ENCODE measurements around the gene UBE4B. TPM values are rescaled to one million over a fixed set of nuclear protein-coding genes. Genes with fewer than 3 reads are reported as not detected.

Gene UBE4B
- polyA plus RNA-seq, 3 donors, result 6.0 to 34.6 (median 9.2) TPM

DNA sequence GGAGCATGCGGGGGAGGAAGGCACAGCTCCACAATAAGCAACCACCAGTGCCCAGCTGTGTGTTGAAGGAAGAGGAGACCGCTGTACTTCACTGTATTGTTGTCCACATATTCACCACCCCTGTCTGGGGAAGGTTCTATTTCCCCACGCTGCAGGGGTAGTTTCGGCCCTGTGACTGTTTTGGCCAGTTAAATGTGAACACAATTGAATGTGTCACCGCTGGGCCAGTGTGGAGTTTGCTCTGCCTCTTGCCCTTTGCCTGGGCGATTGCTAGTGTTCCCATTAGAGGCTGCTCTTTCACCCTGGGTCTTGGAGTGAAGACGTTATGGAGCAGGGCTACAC, 32.6 kb downstream of the UBE4B start:
- TF ChIP-seq, protein P1, sequence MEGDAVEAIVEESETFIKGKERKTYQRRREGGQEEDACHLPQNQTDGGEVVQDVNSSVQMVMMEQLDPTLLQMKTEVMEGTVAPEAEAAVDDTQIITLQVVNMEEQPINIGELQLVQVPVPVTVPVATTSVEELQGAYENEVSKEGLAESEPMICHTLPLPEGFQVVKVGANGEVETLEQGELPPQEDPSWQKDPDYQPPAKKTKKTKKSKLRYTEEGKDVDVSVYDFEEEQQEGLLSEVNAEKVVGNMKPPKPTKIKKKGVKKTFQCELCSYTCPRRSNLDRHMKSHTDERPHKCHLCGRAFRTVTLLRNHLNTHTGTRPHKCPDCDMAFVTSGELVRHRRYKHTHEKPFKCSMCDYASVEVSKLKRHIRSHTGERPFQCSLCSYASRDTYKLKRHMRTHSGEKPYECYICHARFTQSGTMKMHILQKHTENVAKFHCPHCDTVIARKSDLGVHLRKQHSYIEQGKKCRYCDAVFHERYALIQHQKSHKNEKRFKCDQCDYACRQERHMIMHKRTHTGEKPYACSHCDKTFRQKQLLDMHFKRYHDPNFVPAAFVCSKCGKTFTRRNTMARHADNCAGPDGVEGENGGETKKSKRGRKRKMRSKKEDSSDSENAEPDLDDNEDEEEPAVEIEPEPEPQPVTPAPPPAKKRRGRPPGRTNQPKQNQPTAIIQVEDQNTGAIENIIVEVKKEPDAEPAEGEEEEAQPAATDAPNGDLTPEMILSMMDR (IDR thresholded peaks at IDR 0.05), result no peak
- peaks cover 97% of the 10 kb centered on the region for H4K20me1 ChIP-seq (ENCODE audit: insufficient read depth, low read length)
- H2AFZ ChIP-seq (ENCODE audit: insufficient read depth, low read depth, low read length, poor library complexity, severe bottlenecking), result no peak overlapping the region
- no peaks in the 10 kb centered on the region for H3K9me3 ChIP-seq (replicated peaks in 1 of 2; ENCODE audit: control insufficient read depth in 1 of 2, insufficient read depth in 1 of 2, low read length in 2 of 2)
- peak overlapping the region in 2 of 7 donors; percentile 45 to 48 for H3K27ac Mint-ChIP-seq
- H3K9ac ChIP-seq (ENCODE audit: insufficient read depth, low read length, poor library complexity, severe bottlenecking), result no peak overlapping the region
- no peaks in the 10 kb centered on the region for H3K27me3 ChIP-seq (ENCODE audit: control insufficient read depth in 2 of 2, insufficient read depth in 2 of 2, low read length in 2 of 2)
- no peak overlapping the region for H3K27ac ChIP-seq (ENCODE audit: low read depth in 1 of 2, low read length in 2 of 2)
- peaks cover 17 to 30% of the 10 kb centered on the region in 2 donors for H3K36me3 Mint-ChIP-seq
- H3K4me3 Mint-ChIP-seq, result no peak overlapping the region
- 35% methylated on average over 3 of the region's 7 CpGs for WGBS (ENCODE audit: insufficient coverage)
- H3K79me2 ChIP-seq (ENCODE audit: insufficient read depth, low read length), result peaks cover 79% of the 10 kb centered on the region
- no peak overlapping the region for H3K4me3 ChIP-seq (replicated peaks in 1 of 3; ENCODE audit: low read depth in 2 of 3, low read length in 3 of 3)
- peaks cover 32 to 37% of the 10 kb centered on the region in 2 donors for H3K4me1 ChIP-seq (ENCODE audit: control insufficient read depth in 1 of 2, insufficient read depth in 2 of 2, low read length in 2 of 2)
- intact Hi-C loops (cut with micrococcal nuclease), result no loop called here
- no peak overlapping the region for H3K4me2 ChIP-seq (replicated peaks; ENCODE audit: extremely low read depth, low read length, poor library complexity, severe bottlenecking)
- H3K27me3 Mint-ChIP-seq (ENCODE audit: low read depth in 3 of 3), result no peaks in the 10 kb centered on the region
- no peaks in the 10 kb centered on the region for H3K9me3 Mint-ChIP-seq
- DNase-seq, result peak in 2 of 3 donors; percentile 1 to 9
- peaks cover 45% of the 10 kb centered on the region for H3K4me1 Mint-ChIP-seq
- peaks cover 0 to 2% of the 10 kb centered on the region in 2 donors for H3K36me3 ChIP-seq (replicated peaks in 1 of 2; ENCODE audit: control insufficient read depth in 1 of 2, insufficient read depth in 2 of 2, low read length in 2 of 2)

DNA sequence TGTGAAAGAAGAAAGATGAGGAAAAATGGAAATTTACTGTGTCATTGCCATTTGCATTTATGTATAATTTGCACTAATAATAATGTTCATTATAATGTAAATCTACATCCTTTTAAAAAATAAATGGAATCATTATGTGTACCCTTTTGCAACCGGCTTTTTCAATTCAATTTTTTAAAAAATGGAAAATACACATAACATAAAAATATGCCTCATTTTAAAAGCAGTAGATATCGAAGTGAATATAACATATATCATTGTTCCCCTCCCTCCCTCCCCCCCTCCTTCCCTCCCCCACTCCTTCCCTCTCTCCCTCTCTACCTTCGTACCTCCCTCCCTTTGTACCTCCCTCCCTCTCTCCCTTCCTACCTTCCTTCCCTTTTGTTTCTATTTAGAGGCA, 33.0 kb downstream of the UBE4B start:
- no peak overlapping the region for H3K4me2 ChIP-seq (replicated peaks; ENCODE audit: extremely low read depth, low read length, poor library complexity, severe bottlenecking)
- no peaks in the 10 kb centered on the region for H3K27me3 Mint-ChIP-seq (ENCODE audit: low read depth in 3 of 3)
- H3K9ac ChIP-seq (ENCODE audit: insufficient read depth, low read length, poor library complexity, severe bottlenecking), result no peak overlapping the region
- H2AFZ ChIP-seq (ENCODE audit: insufficient read depth, low read depth, low read length, poor library complexity, severe bottlenecking), result no peak overlapping the region
- peaks cover 17 to 30% of the 10 kb centered on the region in 2 donors for H3K36me3 Mint-ChIP-seq
- no peaks in the 10 kb centered on the region for H3K9me3 Mint-ChIP-seq
- peaks cover 32 to 37% of the 10 kb centered on the region in 2 donors for H3K4me1 ChIP-seq (ENCODE audit: control insufficient read depth in 1 of 2, insufficient read depth in 2 of 2, low read length in 2 of 2)
- no peak for DNase-seq
- peaks cover 79% of the 10 kb centered on the region for H3K79me2 ChIP-seq (ENCODE audit: insufficient read depth, low read length)
- intact Hi-C loops (cut with micrococcal nuclease), result no loop called here
- no peak overlapping the region for H3K4me3 Mint-ChIP-seq
- peaks cover 97% of the 10 kb centered on the region for H4K20me1 ChIP-seq (ENCODE audit: insufficient read depth, low read length)
- H3K36me3 ChIP-seq (replicated peaks in 1 of 2; ENCODE audit: control insufficient read depth in 1 of 2, insufficient read depth in 2 of 2, low read length in 2 of 2), result no peaks in the 10 kb centered on the region
- H3K4me1 Mint-ChIP-seq, result peaks cover 45% of the 10 kb centered on the region
- H3K27ac Mint-ChIP-seq, result peak overlapping the region in 1 of 7 donors; percentile 80
- H3K4me3 ChIP-seq (replicated peaks in 1 of 3; ENCODE audit: low read depth in 2 of 3, low read length in 3 of 3), result no peak overlapping the region
- H3K9me3 ChIP-seq (replicated peaks in 1 of 2; ENCODE audit: control insufficient read depth in 1 of 2, insufficient read depth in 1 of 2, low read length in 2 of 2), result no peaks in the 10 kb centered on the region
- H3K27me3 ChIP-seq (ENCODE audit: control insufficient read depth in 2 of 2, insufficient read depth in 2 of 2, low read length in 2 of 2), result no peaks in the 10 kb centered on the region
- H3K27ac ChIP-seq (ENCODE audit: low read depth in 1 of 2, low read length in 2 of 2), result peak overlapping the region in 1 of 2 donors; percentile 66
- no CpG with 5 or more reads among the region's 3 CpGs for WGBS (ENCODE audit: insufficient coverage)
- TF ChIP-seq, protein P1 (IDR thresholded peaks at IDR 0.05), result no peak

All from CD14-positive monocyte (primary cell).